ENCODE measurements around the gene KRT20. TPM values are rescaled to one million over a fixed set of nuclear protein-coding genes. Genes with fewer than 3 reads are reported as not detected.
A peak's percentile ranks its signal among the peaks of the same experiment; 100 is the strongest.

Gene KRT20
- total RNA-seq, 1 donor from 2014 or later: not detected

GRCh38 chr17:40871316-40871715 is 13.7 kb downstream of the KRT20 start:
- no peaks in the 10 kb centered on the region for H3K9me3 Mint-ChIP-seq
- no peaks in the 10 kb centered on the region for H3K4me1 Mint-ChIP-seq
- H3K27ac Mint-ChIP-seq (ENCODE audit: unreplicated experiment): no peak overlapping the region
- H3K36me3 Mint-ChIP-seq (ENCODE audit: low read depth): no peaks in the 10 kb centered on the region
- peaks cover 18% of the 10 kb centered on the region for H3K27me3 Mint-ChIP-seq (ENCODE audit: low read depth)
- no peak for DNase-seq (ENCODE audit: low read depth, low spot score)
- no peak for TF ChIP-seq CTCF (conservative IDR thresholded peaks at IDR 0.05)
- no peak overlapping the region for H3K4me3 Mint-ChIP-seq

GRCh38 chr17:40870136-40870535 is 14.9 kb downstream of the KRT20 start:
- TF ChIP-seq CTCF (conservative IDR thresholded peaks at IDR 0.05): no peak
- Mint-ChIP-seq H3K4me3 (no peak overlapping the region), H3K9me3 (no peaks in the 10 kb centered on the region), H3K36me3 (ENCODE audit: low read depth) (no peaks in the 10 kb centered on the region), H3K27ac (ENCODE audit: unreplicated experiment) (no peak overlapping the region), H3K27me3 (ENCODE audit: low read depth) (peaks cover 16% of the 10 kb centered on the region), H3K4me1 (no peaks in the 10 kb centered on the region)
- DNase-seq (ENCODE audit: low read depth, low spot score): no peak

GRCh38 chr17:40866838-40867237 is 18.2 kb downstream of the KRT20 start, which contains the start of gene KRT12:
Gene KRT12, minus strand, starts transcription at chr17:40867223. Its CDS starts 37 bp downstream, at chr17:40867186.
- H3K27ac Mint-ChIP-seq (ENCODE audit: unreplicated experiment): no peak within 1 kb of the TSS
- H3K36me3 Mint-ChIP-seq (ENCODE audit: low read depth): no peaks in the 10 kb centered on the region
- no peak for TF ChIP-seq CTCF (conservative IDR thresholded peaks at IDR 0.05)
- H3K4me3 Mint-ChIP-seq: no peak within 1 kb of the TSS
- H3K27me3 Mint-ChIP-seq (ENCODE audit: low read depth): peaks cover 12% of the 10 kb centered on the region
- no peaks in the 10 kb centered on the region for H3K4me1 Mint-ChIP-seq
- no peaks in the 10 kb centered on the region for H3K9me3 Mint-ChIP-seq
- no peak for DNase-seq (ENCODE audit: low read depth, low spot score)

DNA sequence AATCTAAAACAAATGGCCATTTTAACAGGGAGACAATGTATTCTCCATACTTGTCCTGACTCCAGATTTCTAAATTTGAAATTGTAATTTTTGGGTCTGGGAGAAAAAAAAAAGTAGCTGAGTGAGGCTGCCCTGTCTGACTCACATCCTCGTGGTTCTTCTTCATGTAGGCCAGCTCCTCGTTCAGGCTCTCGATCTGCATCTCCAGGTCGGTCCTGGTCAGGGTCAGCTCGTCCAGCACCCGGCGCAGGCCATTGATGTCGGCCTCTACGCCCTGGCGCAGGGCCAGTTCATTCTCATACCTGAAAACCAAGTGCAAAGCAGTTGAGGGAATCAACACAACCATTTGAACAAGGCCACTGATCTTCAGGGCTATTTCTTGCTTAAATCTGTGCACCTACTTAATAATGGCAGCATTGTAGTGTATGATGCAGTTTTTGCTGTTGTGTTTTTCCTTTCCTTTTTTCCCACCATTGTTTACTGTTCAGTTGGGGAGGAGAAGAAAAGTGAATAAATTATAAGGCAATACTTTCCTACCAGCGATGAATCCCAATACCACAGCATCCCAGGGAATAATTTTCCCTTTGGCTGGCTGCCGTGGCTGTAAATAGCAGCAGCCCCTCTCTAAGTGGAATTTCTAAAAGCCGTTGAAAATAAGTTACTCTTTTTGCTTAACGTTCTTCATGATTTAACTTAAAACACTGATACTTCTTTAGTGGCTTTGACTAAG is 20.2 kb downstream of the KRT20 start:
- H3K4me3 Mint-ChIP-seq: no peak overlapping the region
- H3K9me3 Mint-ChIP-seq: no peaks in the 10 kb centered on the region
- H3K4me1 Mint-ChIP-seq: no peaks in the 10 kb centered on the region
- peaks cover 12% of the 10 kb centered on the region for H3K27me3 Mint-ChIP-seq (ENCODE audit: low read depth)
- no peaks in the 10 kb centered on the region for H3K36me3 Mint-ChIP-seq (ENCODE audit: low read depth)
- DNase-seq (ENCODE audit: low read depth, low spot score): no peak
- no peak for TF ChIP-seq CTCF (conservative IDR thresholded peaks at IDR 0.05)
- H3K27ac Mint-ChIP-seq (ENCODE audit: unreplicated experiment): no peak overlapping the region

DNA sequence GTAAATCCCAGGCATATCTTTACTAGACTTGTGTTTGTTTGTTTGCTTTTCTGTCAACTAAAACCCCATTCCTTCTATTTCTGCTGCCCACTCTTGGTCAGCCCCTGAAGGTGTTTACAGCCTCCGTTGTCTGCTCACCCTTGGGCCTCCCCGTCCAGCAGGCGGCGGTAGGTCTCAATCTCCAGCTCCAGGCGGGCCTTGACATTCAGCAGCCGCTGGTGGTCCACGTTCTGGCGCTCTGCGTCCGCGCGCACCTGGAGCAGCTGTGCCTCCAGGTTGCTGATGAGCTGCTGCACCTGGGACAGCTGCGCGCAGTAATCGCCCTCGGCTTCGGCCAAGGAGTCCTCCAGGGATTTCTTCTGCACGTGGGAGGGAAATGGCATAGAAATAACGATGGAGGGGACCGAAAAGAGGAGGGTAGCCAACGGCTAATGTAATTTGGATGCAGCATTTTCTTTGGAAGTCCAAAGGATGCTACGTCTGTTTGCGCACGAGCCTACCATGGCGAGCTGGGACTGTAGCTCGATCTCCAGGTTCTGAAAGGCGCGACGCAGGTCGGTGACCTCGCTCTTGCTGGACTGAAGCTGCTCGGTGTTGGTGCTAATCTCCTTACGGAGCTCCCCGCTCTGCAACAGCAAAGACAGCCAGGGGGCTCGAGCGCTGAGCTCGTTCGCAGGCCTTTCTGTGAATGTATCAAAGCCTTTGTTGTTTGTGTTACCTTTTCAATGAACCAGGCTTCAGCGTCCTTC is 21.9 kb downstream of the KRT20 start:
- Mint-ChIP-seq H3K9me3 (no peaks in the 10 kb centered on the region), H3K27me3 (ENCODE audit: low read depth) (peaks cover 10% of the 10 kb centered on the region)
- peak; percentile 22 for DNase-seq (ENCODE audit: low read depth, low spot score)

More for the DNA sequence above, 21.9 kb downstream of the KRT20 start:
- no peaks in the 10 kb centered on the region for H3K4me1 Mint-ChIP-seq
- TF ChIP-seq CTCF (conservative IDR thresholded peaks at IDR 0.05): peak; percentile 39
- H3K36me3 Mint-ChIP-seq (ENCODE audit: low read depth): no peaks in the 10 kb centered on the region
- H3K27ac Mint-ChIP-seq (ENCODE audit: unreplicated experiment): no peak overlapping the region
- H3K4me3 Mint-ChIP-seq: no peak overlapping the region

Data from neural crest cell (in vitro differentiated cells).